GM19023 (cell line): Measurements from ENCODE around the gene SLC12A9.
"Not testable (repeated sequence)": the region's sequence is repeated elsewhere in the genome, so short reads cannot be mapped to it uniquely, and the experiment has no call there.

Experiments
- ATAC-seq: cut with Tn5 transposase; IDR thresholded peaks from one replicate; pipeline ENCODE4 v1.9.1; 2021; ENCODE audit warnings: mild to moderate bottlenecking, moderate library complexity; ENCODE audit not compliant: unreplicated experiment

The SLC12A9 gene, protein sequence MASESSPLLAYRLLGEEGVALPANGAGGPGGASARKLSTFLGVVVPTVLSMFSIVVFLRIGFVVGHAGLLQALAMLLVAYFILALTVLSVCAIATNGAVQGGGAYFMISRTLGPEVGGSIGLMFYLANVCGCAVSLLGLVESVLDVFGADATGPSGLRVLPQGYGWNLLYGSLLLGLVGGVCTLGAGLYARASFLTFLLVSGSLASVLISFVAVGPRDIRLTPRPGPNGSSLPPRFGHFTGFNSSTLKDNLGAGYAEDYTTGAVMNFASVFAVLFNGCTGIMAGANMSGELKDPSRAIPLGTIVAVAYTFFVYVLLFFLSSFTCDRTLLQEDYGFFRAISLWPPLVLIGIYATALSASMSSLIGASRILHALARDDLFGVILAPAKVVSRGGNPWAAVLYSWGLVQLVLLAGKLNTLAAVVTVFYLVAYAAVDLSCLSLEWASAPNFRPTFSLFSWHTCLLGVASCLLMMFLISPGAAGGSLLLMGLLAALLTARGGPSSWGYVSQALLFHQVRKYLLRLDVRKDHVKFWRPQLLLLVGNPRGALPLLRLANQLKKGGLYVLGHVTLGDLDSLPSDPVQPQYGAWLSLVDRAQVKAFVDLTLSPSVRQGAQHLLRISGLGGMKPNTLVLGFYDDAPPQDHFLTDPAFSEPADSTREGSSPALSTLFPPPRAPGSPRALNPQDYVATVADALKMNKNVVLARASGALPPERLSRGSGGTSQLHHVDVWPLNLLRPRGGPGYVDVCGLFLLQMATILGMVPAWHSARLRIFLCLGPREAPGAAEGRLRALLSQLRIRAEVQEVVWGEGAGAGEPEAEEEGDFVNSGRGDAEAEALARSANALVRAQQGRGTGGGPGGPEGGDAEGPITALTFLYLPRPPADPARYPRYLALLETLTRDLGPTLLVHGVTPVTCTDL

GRCh38 chr7:100852048-100852872 lies at the start of gene SLC12A9:
Gene SLC12A9, plus strand, starts transcription at chr7:100852713. Its CDS starts 1,485 bp downstream, at chr7:100854198.
- ATAC-seq, result peak; percentile 92

- no peak for ATAC-seq
These were observed 49.6 kb upstream of the SLC12A9 start for GRCh38 chr7:100802951-100803350.

DNA sequence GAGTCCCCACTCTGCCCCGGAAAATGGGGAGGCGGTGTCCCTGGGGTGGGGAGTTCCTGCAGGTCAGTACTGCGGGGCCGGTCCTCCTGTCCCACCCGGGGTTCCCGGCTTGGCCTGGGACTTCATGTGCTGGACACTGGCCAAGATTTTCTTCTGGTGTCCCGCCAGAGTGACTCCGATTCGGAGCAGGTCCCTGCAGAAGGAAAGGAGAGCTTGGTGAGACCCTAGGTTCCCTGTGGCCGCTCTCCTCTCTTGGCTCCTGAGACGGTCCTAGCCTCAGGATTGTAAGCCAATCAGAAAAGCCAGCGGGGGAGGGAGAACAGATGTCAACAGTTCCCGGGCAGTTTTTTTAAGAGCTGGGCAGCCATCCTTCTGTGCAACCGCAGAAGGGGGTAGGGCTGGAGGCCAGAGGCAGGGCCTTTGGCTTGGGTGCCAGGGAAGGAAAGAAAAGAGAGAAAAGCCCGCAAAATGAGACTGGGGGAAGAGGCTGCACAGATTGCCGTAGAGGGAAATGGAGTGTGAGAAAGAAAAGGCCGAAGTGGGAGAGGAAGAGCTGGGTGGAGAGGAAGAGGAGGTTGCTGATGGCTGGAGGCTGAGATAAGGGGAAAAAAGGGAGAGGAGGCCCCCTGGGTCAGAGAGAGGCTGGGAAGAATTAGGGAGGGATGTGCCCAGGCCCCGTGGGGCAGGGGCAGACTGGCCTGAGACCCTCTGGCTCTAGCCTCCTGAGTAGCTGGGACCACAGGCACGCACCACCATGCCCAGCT lies 48.9 kb upstream of the SLC12A9 start:
- peak; percentile 96 for ATAC-seq

DNA sequence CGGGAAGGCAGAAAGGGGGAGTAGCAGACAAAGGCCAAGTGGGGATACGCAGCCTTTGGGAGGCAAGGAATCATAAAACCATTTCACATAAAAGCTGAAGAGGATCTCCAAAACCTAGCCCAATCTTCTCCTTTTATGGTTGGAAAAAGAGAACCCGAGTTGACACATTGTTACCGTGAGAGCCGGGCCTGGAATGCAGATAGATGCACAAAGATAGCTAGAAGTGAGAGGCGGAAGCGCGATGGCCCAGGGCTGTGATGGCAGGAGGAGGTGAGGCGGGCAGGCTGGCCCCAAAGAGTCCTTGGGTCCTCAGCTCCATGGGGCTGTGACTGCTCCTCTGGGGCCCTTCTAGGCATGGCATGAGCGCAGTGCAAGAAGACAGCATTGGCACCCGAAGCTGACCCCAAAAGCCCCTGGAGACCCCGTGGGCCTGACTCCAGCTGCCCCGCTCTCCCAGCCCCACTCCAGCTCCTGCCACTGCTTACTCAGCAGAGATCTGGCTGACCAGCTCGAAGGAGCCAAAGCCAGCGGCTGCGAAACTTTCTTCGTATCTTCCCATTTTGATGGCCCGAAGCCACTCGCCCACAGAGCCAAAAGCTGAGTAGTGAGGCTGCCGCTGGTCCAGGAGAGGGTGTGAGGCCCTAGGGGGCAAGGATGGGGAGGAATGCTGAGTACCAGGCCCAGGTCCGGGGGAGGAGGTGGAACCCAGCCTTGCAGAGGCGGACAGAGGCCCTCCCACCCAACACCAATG lies 47.7 kb upstream of the SLC12A9 start:
- ATAC-seq, result no peak

- ATAC-seq, result no peak
These were observed 46.2 kb upstream of the SLC12A9 start for GRCh38 chr7:100806276-100806675.

DNA sequence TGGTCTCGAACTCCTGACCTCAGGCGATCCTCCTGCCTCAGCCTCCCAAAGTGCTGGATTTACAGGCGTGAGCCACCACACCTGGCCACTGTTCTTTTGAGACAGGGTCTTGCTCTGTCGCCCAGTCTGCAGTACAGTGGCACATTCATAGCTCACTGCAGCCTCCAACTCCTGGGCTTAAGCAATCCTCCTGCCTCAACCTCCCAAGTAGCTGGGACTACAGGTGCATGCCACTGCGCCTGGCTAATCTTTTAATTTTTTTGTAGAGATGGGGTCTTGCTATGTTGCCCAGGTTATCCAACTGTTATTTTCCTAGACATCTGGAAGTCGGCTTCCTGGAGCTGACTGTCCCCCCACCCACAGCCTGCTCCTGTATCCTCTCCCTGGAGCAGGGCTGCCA lies 45.6 kb upstream of the SLC12A9 start:
- not testable (repeated sequence) for ATAC-seq

DNA sequence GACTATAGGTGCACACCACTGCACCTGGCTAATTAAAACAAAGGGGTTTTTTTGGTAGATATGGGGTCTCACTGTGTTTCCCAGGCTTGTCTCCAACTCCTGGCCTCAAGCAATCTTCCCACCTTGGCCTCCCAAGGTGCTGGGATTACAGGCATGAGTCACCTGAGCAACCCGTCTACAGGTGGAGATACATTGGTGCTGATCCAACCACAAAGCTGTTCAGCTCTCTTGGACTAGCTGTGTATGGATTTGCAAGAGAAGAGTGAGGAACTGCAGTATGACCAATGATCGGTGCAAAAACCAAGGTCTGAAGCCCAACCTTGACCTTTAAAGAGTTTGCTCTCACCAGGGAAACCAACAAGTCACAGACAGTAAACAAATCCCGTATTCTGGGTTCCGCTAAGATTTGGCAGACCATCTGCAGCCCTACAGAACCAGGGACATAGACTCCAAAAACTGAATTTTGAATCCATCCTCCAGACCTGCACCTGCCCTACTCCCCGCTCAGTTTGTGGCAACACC lies 44.1 kb upstream of the SLC12A9 start:
- ATAC-seq, result no peak

GRCh38 chr7:100811480-100811879 lies 41.0 kb upstream of the SLC12A9 start:
- no peak for ATAC-seq

GRCh38 chr7:100812729-100813128 lies 39.8 kb upstream of the SLC12A9 start:
- no peak for ATAC-seq

DNA sequence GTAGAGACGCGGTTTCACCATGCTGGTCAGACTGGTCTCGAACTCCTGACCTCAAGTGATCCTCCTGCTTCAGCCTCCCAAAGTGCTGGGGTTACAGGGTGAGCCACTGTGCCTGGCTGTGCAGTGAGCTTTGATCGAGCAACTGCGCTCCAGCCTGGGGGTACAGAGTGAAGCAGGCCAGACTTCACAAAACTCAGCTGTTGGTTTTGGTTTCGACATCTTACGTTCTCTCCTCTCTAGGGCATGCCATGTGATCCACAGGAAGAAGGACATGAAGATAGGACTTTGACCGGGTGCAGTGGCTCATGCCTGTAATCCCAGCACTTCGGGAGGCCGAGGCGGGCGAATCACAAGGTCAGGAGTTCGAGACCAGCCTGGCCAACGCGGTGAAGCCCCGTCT lies 36.0 kb upstream of the SLC12A9 start:
- not testable (repeated sequence) for ATAC-seq

DNA sequence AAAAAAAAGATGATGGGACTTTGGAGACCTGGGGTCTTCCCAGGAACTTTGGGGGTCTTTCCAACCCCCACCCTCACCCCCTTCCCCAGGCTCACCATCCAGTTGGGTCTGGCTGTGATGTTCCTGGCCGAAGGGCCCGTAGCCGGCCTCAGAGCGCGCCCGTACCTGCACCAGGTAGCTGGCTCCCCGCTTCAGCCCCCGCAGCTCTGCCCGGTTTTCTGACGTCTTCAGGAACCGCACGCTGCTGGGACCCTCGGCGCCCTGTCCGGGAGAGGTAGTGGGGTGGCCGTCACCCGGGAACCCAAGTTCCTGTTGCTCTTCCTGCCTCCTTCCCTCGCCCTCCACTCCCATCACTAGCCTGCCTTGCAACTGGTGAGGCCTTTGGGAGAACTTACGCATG lies 35.4 kb upstream of the SLC12A9 start:
- no peak for ATAC-seq

GRCh38 chr7:100818366-100818765 lies 34.1 kb upstream of the SLC12A9 start:
- no peak for ATAC-seq

GRCh38 chr7:100818825-100819224 lies 33.7 kb upstream of the SLC12A9 start:
- ATAC-seq, result no peak

GRCh38 chr7:100819586-100819985 lies 32.9 kb upstream of the SLC12A9 start:
- ATAC-seq, result no peak

DNA sequence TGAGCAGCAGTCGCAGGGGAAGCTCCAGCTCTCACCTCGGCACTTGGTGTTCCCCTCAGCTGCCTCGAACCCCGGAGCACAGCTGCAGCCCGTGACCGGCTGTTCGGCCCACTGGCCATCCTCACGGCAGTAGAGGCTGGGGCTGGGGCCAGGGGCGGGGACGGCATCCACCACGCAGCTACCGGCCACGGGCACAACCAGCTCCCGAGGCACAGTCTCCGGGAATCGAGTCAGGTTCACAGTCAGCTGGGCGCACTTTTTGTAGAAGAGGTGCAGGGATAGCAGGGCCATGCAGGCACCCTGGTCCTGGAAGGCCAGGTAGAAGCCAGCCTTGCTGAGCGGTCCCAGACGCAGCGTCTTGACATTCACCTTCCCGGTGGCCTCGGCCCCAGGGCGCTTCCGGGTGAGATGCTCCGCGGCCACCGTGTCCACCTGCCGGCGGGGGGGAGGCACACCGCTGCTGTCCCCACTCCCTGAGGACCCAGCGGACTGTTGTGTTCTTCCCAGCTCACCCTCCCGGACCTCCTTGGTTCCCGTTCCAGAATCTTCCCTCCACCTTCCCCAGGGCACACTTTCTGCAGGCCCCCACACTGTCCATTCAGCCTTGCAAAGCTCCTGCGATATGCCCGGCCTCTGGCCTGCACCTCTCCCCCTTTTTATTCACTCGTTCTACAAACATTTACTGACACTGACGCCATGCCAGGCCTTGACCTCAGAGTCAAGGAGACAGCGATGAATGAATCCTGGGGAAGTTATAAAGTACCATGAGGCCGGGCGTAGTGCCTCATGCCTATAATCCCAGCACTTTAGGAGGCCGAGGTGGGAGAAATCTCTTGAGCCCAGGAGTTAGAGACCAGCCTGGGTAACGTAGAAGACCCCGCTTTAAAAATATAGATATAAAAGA lies 30.0 kb upstream of the SLC12A9 start:
- no peak for ATAC-seq

DNA sequence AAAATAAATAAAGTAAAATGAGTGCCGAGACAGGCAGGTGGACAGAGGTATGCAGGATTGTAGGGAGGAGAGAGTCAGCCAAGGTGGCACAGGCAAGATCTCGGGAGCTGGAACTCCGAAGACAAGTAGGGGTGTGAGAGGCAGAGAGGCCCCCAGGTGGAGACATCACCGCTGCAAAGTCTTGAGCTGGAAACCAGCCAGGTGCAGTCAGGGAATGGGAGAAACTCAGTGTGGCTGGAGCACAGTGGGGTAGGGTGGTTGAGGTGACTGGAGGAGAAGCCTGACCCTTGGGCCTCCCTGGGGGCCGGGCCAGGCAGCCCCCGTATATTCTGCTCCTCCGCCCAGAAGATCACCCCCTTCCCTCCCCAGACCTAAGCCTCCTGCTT lies 29.4 kb upstream of the SLC12A9 start:
- ATAC-seq, result no peak

DNA sequence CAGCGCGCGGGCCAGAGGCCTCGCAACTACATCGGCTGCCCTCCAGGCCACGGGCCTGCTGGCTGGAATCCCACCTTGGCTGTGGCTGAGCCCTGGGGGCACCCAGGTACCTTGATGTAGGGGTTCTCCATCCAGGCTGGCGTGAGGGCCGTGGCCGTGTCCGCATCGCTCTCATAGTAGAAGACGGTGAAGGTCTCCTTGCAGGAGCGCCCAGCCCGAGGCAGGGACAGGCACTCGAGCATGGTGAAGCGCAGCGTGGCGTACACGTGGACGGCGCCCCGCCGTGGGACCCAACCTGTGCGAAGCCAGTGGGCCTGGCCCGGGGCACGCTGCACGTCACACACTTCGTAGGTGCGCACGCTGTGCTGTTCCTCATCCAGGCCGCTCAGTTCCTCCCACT lies 29.0 kb upstream of the SLC12A9 start:
- no peak for ATAC-seq

- ATAC-seq, result no peak
These were observed 27.9 kb upstream of the SLC12A9 start for GRCh38 chr7:100824499-100825214.
